GM12892 (cell line): Measurements from ENCODE around the gene CDC5L.

Experiments
- POLR2A ChIP-seq: IDR thresholded peaks from 2 replicates; pipeline ENCODE4 v1.6.1; 2011; ENCODE audit warnings: low read depth, low read length, control low read depth
- POLR2AphosphoS5 ChIP-seq: IDR thresholded peaks from 2 replicates; pipeline ENCODE4 v1.6.1; 2011; ENCODE audit warnings: low read depth, low read length, control low read depth

DNA sequence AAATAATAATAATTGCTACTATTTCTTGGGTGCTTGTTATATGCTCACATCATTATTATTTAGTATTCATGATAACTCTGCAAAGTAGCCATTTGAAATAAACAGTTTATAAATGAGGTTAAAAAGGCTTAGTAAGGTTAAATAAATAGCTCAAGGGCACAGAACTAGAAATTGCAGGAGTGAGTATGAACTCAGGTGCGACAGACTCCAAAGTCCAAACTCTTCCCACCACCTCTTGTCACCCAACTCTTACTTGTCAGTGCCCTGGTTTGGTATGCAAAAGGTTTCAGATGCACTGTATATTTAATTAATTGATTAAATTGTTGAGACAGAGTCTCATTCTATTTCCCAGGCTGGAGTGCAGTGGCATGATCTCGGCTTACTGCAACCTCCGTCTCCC is 20.7 kb upstream of the CDC5L start:
- TF ChIP-seq POLR2AphosphoS5 (no peak), POLR2A (no peak)
